ENCODE measurements around the gene ABCA10. TPM values are rescaled to one million over a fixed set of nuclear protein-coding genes. Genes with fewer than 3 reads are reported as not detected.
"Not testable (repeated sequence)": the region's sequence is repeated elsewhere in the genome, so short reads cannot be mapped to it uniquely, and the experiment has no call there.

Gene ABCA10
- total RNA-seq, 2 donors from 2014 or later, result 1.1 to 5.1 TPM

- Mint-ChIP-seq H3K4me3 (no peak overlapping the region), H3K9me3 (no peaks in the 10 kb centered on the region), H3K4me1 (no peaks in the 10 kb centered on the region), H3K36me3 (ENCODE audit: low read depth) (no peaks in the 10 kb centered on the region), H3K27ac (no peak overlapping the region), H3K27me3 (no peaks in the 10 kb centered on the region)
- no peak for ATAC-seq (replicated peaks)
Measured at GRCh38 chr17:69208640-69209039, 20.0 kb downstream of the ABCA10 start.

GRCh38 chr17:69207151-69207550 lies 21.5 kb downstream of the ABCA10 start:
- H3K9me3 Mint-ChIP-seq, result no peaks in the 10 kb centered on the region
- H3K4me3 Mint-ChIP-seq, result no peak overlapping the region
- ATAC-seq (replicated peaks), result no peak
- no peaks in the 10 kb centered on the region for H3K27me3 Mint-ChIP-seq
- no peaks in the 10 kb centered on the region for H3K4me1 Mint-ChIP-seq
- H3K36me3 Mint-ChIP-seq (ENCODE audit: low read depth), result no peaks in the 10 kb centered on the region
- H3K27ac Mint-ChIP-seq, result no peak overlapping the region

GRCh38 chr17:69198238-69198637 lies 30.4 kb downstream of the ABCA10 start:
- no peaks in the 10 kb centered on the region for H3K36me3 Mint-ChIP-seq (ENCODE audit: low read depth)
- no peaks in the 10 kb centered on the region for H3K27me3 Mint-ChIP-seq
- H3K9me3 Mint-ChIP-seq, result no peaks in the 10 kb centered on the region
- H3K27ac Mint-ChIP-seq, result no peak overlapping the region
- no peak overlapping the region for H3K4me3 Mint-ChIP-seq
- no peak for ATAC-seq (replicated peaks)
- no peaks in the 10 kb centered on the region for H3K4me1 Mint-ChIP-seq

GRCh38 chr17:69196105-69196653 lies 32.4 kb downstream of the ABCA10 start:
- H3K4me3 Mint-ChIP-seq; H3K9me3 Mint-ChIP-seq; H3K4me1 Mint-ChIP-seq; H3K36me3 Mint-ChIP-seq (ENCODE audit: low read depth); ATAC-seq (replicated peaks); H3K27ac Mint-ChIP-seq; H3K27me3 Mint-ChIP-seq: not testable (repeated sequence)

- no peaks in the 10 kb centered on the region for H3K9me3 Mint-ChIP-seq
- H3K27ac Mint-ChIP-seq, result no peak overlapping the region
- H3K4me3 Mint-ChIP-seq, result no peak overlapping the region
- no peaks in the 10 kb centered on the region for H3K4me1 Mint-ChIP-seq
- no peaks in the 10 kb centered on the region for H3K27me3 Mint-ChIP-seq
- peaks cover 4% of the 10 kb centered on the region for H3K36me3 Mint-ChIP-seq (ENCODE audit: low read depth)
- ATAC-seq (replicated peaks), result no peak
Measured at GRCh38 chr17:69192754-69193153, 35.9 kb downstream of the ABCA10 start.

- H3K9me3 Mint-ChIP-seq, result no peaks in the 10 kb centered on the region
- no peak overlapping the region for H3K27ac Mint-ChIP-seq
- H3K27me3 Mint-ChIP-seq, result no peaks in the 10 kb centered on the region
- no peaks in the 10 kb centered on the region for H3K4me1 Mint-ChIP-seq
- peaks cover 4% of the 10 kb centered on the region for H3K36me3 Mint-ChIP-seq (ENCODE audit: low read depth)
- no peak for ATAC-seq (replicated peaks)
- no peak overlapping the region for H3K4me3 Mint-ChIP-seq
Measured at GRCh38 chr17:69188796-69189195, 39.8 kb downstream of the ABCA10 start.

GRCh38 chr17:69188064-69188463 lies 40.6 kb downstream of the ABCA10 start:
- Mint-ChIP-seq H3K4me1 (no peaks in the 10 kb centered on the region), H3K27ac (no peak overlapping the region), H3K9me3 (no peaks in the 10 kb centered on the region), H3K4me3 (no peak overlapping the region), H3K36me3 (ENCODE audit: low read depth) (peaks cover 3% of the 10 kb centered on the region), H3K27me3 (no peaks in the 10 kb centered on the region)
- no peak for ATAC-seq (replicated peaks)

GRCh38 chr17:69187294-69187693 lies 41.3 kb downstream of the ABCA10 start:
- no peaks in the 10 kb centered on the region for H3K9me3 Mint-ChIP-seq
- no peaks in the 10 kb centered on the region for H3K4me1 Mint-ChIP-seq
- H3K27me3 Mint-ChIP-seq, result no peaks in the 10 kb centered on the region
- no peak overlapping the region for H3K27ac Mint-ChIP-seq
- H3K4me3 Mint-ChIP-seq, result no peak overlapping the region
- H3K36me3 Mint-ChIP-seq (ENCODE audit: low read depth), result no peaks in the 10 kb centered on the region
- ATAC-seq (replicated peaks), result no peak

- no peak for ATAC-seq (replicated peaks)
- no peak overlapping the region for H3K4me3 Mint-ChIP-seq
- H3K27ac Mint-ChIP-seq, result no peak overlapping the region
- H3K4me1 Mint-ChIP-seq, result no peaks in the 10 kb centered on the region
- no peaks in the 10 kb centered on the region for H3K9me3 Mint-ChIP-seq
- no peaks in the 10 kb centered on the region for H3K27me3 Mint-ChIP-seq
- no peaks in the 10 kb centered on the region for H3K36me3 Mint-ChIP-seq (ENCODE audit: low read depth)
Measured at GRCh38 chr17:69179227-69179952, 49.2 kb downstream of the ABCA10 start.

GRCh38 chr17:69176457-69176795 lies 52.2 kb downstream of the ABCA10 start:
- Mint-ChIP-seq H3K4me3 (no peak overlapping the region), H3K9me3 (no peaks in the 10 kb centered on the region), H3K4me1 (no peaks in the 10 kb centered on the region), H3K27ac (no peak overlapping the region), H3K27me3 (no peaks in the 10 kb centered on the region), H3K36me3 (ENCODE audit: low read depth) (no peaks in the 10 kb centered on the region)
- ATAC-seq (replicated peaks), result no peak

GRCh38 chr17:69175625-69176456 lies 52.8 kb downstream of the ABCA10 start:
- H3K27me3 Mint-ChIP-seq, result no peaks in the 10 kb centered on the region

GRCh38 chr17:69175262-69175624 lies 53.4 kb downstream of the ABCA10 start:
- peaks cover 3% of the 10 kb centered on the region for H3K9me3 Mint-ChIP-seq
- H3K27me3 Mint-ChIP-seq, result no peaks in the 10 kb centered on the region
- no peak for ATAC-seq (replicated peaks)
- H3K4me3 Mint-ChIP-seq, result no peak overlapping the region
- no peaks in the 10 kb centered on the region for H3K4me1 Mint-ChIP-seq
- no peaks in the 10 kb centered on the region for H3K36me3 Mint-ChIP-seq (ENCODE audit: low read depth)
- H3K27ac Mint-ChIP-seq, result no peak overlapping the region

More at GRCh38 chr17:69175625-69176456, 52.8 kb downstream of the ABCA10 start:
- Mint-ChIP-seq H3K4me1 (no peaks in the 10 kb centered on the region), H3K27ac (no peak overlapping the region), H3K9me3 (no peaks in the 10 kb centered on the region), H3K4me3 (no peak overlapping the region), H3K36me3 (ENCODE audit: low read depth) (no peaks in the 10 kb centered on the region)
- ATAC-seq (replicated peaks), result no peak

GRCh38 chr17:69173118-69173517 lies 55.5 kb downstream of the ABCA10 start:
- no peaks in the 10 kb centered on the region for H3K36me3 Mint-ChIP-seq (ENCODE audit: low read depth)
- H3K4me1 Mint-ChIP-seq, result no peaks in the 10 kb centered on the region
- ATAC-seq (replicated peaks), result no peak
- H3K4me3 Mint-ChIP-seq, result no peak overlapping the region
- H3K27me3 Mint-ChIP-seq, result no peaks in the 10 kb centered on the region
- no peak overlapping the region for H3K27ac Mint-ChIP-seq
- peaks cover 3% of the 10 kb centered on the region for H3K9me3 Mint-ChIP-seq

GRCh38 chr17:69170377-69170776 lies 58.2 kb downstream of the ABCA10 start:
- H3K27ac Mint-ChIP-seq, result no peak overlapping the region
- no peaks in the 10 kb centered on the region for H3K4me1 Mint-ChIP-seq
- H3K27me3 Mint-ChIP-seq, result no peaks in the 10 kb centered on the region
- H3K36me3 Mint-ChIP-seq (ENCODE audit: low read depth), result no peaks in the 10 kb centered on the region
- H3K4me3 Mint-ChIP-seq, result no peak overlapping the region
- peaks cover 3% of the 10 kb centered on the region for H3K9me3 Mint-ChIP-seq
- no peak for ATAC-seq (replicated peaks)

- H3K27ac Mint-ChIP-seq; H3K27me3 Mint-ChIP-seq; H3K9me3 Mint-ChIP-seq; H3K4me1 Mint-ChIP-seq; H3K4me3 Mint-ChIP-seq; H3K36me3 Mint-ChIP-seq (ENCODE audit: low read depth); ATAC-seq (replicated peaks): not testable (repeated sequence)
Measured at GRCh38 chr17:69168642-69169041, 60.0 kb downstream of the ABCA10 start.
